PFSK-1 (cell line): ENCODE measurements around the gene NRG3.

ENCODE experiments used
- POLR2AphosphoS5 ChIP-seq: IDR thresholded peaks from 2 replicates; pipeline ENCODE4 v1.6.1; 2012; ENCODE audit warnings: low read depth, mild to moderate bottlenecking, control low read depth, low read length, moderate library complexity
- SIN3A ChIP-seq: IDR thresholded peaks from 2 replicates; pipeline ENCODE4 v1.6.1; 2012; ENCODE audit warnings: mild to moderate bottlenecking, low read length, moderate library complexity, borderline replicate concordance; ENCODE audit not compliant: insufficient read depth
- TAF1 ChIP-seq: IDR thresholded peaks from 2 replicates; pipeline ENCODE4 v1.6.1; 2012; ENCODE audit warnings: low read length, control low read depth, borderline replicate concordance; ENCODE audit not compliant: insufficient read depth
- TF ChIP-seq, protein P1 (sequence below), 2 experiments: IDR thresholded peaks; 2 replicates each; pipeline versions ENCODE4 v1.6.1 to v1.8.0; 2011 to 2012; ENCODE audit warnings: low read depth in 2 of 2, low read length in 2 of 2, control low read depth in 1 of 2, inconsistent platforms in 1 of 2, mild to moderate bottlenecking in 1 of 2, moderate library complexity in 1 of 2; ENCODE audit not compliant: insufficient read depth in 1 of 2

DNA sequence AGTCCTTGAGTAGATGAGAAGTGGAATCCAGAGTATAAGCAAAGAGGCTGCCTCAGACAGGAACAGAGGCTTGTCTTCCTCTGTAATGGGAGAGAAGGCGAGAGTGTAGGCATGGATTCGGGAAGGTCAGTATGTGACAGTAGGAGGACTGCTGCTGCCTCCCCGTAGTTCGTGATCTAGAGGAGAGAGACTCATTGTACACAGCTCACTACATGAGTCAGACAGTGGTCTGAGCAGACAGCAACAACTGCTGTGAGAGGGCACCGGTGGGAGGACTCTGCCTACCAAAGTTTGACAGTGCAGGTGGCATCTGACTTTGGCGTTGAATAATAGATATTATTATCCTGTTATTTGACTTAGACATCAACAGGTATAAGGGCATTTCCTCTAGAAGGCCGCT lies 319.4 kb downstream of the NRG3 start:
- no peak for TF ChIP-seq POLR2AphosphoS5
- no peak for TF ChIP-seq TAF1
- TF ChIP-seq, protein P1, sequence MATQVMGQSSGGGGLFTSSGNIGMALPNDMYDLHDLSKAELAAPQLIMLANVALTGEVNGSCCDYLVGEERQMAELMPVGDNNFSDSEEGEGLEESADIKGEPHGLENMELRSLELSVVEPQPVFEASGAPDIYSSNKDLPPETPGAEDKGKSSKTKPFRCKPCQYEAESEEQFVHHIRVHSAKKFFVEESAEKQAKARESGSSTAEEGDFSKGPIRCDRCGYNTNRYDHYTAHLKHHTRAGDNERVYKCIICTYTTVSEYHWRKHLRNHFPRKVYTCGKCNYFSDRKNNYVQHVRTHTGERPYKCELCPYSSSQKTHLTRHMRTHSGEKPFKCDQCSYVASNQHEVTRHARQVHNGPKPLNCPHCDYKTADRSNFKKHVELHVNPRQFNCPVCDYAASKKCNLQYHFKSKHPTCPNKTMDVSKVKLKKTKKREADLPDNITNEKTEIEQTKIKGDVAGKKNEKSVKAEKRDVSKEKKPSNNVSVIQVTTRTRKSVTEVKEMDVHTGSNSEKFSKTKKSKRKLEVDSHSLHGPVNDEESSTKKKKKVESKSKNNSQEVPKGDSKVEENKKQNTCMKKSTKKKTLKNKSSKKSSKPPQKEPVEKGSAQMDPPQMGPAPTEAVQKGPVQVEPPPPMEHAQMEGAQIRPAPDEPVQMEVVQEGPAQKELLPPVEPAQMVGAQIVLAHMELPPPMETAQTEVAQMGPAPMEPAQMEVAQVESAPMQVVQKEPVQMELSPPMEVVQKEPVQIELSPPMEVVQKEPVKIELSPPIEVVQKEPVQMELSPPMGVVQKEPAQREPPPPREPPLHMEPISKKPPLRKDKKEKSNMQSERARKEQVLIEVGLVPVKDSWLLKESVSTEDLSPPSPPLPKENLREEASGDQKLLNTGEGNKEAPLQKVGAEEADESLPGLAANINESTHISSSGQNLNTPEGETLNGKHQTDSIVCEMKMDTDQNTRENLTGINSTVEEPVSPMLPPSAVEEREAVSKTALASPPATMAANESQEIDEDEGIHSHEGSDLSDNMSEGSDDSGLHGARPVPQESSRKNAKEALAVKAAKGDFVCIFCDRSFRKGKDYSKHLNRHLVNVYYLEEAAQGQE (IDR thresholded peaks at IDR 0.05; ENCODE audit: insufficient read depth in 1 of 2, low read depth in 2 of 2, low read length in 2 of 2): no peak
- no peak for TF ChIP-seq SIN3A
